KMS-11 (cell line): Measurements from ENCODE around the gene CCDC169.

Experiments
- H2AFZ ChIP-seq: fragments of 200-600 bp; sonication (generic); 2 replicates; pipeline ENCODE4 v1.6.1; 2016; ENCODE audit warnings: antibody characterized with exemption, mixed run types, low read depth
- H3K27ac ChIP-seq: fragments of 200-600 bp; sonication (generic); 2 replicates; pipeline ENCODE4 v1.6.1; 2016; ENCODE audit warnings: mild to moderate bottlenecking, mixed run types
- H3K27me3 ChIP-seq: fragments of 200-600 bp; sonication (generic); 2 replicates; pipeline ENCODE4 v1.6.1; 2017; ENCODE audit warnings: mild to moderate bottlenecking, low read depth, mixed run types, moderate library complexity; ENCODE audit not compliant: insufficient read depth
- H3K36me3 ChIP-seq: fragments of 200-600 bp; sonication (generic); 2 replicates; pipeline ENCODE4 v1.6.1; 2017; ENCODE audit warnings: mild to moderate bottlenecking, mixed run types; ENCODE audit not compliant: insufficient read depth
- H3K4me1 ChIP-seq: fragments of 200-600 bp; sonication (generic); 2 replicates; pipeline ENCODE4 v1.6.1; 2016; ENCODE audit warnings: mild to moderate bottlenecking, low read depth, mixed run types; ENCODE audit not compliant: poor library complexity, severe bottlenecking
- H3K4me2 ChIP-seq: fragments of 200-600 bp; sonication (generic); 2 replicates; pipeline ENCODE4 v1.7.0; 2016; ENCODE audit warnings: mild to moderate bottlenecking, mixed run types
- H3K4me3 ChIP-seq: fragments of 200-600 bp; sonication (generic); IDR thresholded peaks from 2 replicates; pipeline ENCODE4 v1.6.1; 2017; ENCODE audit warnings: low read depth, low read length, mixed read lengths; ENCODE audit not compliant: insufficient read depth
- H3K79me2 ChIP-seq: fragments of 200-600 bp; sonication (generic); 2 replicates; pipeline ENCODE4 v1.6.1; 2016; ENCODE audit warnings: low read depth, mixed run types; ENCODE audit not compliant: insufficient read depth
- H3K9ac ChIP-seq: fragments of 200-600 bp; sonication (generic); 2 replicates; pipeline ENCODE4 v1.6.1; 2016; ENCODE audit warnings: mild to moderate bottlenecking, mixed run types
- H4K20me1 ChIP-seq: fragments of 200-600 bp; sonication (generic); 2 replicates; pipeline ENCODE4 v1.6.1; 2016; ENCODE audit warnings: mild to moderate bottlenecking, mixed run types; ENCODE audit not compliant: insufficient read depth
- CTCF ChIP-seq: fragments of 200-600 bp; sonication (generic); conservative IDR thresholded peaks from 2 replicates; pipeline ENCODE4 v1.6.1; 2017; ENCODE audit warnings: low read depth, mild to moderate bottlenecking, antibody characterized with exemption, low read length, moderate library complexity, mixed read lengths

The CCDC169 gene

DNA sequence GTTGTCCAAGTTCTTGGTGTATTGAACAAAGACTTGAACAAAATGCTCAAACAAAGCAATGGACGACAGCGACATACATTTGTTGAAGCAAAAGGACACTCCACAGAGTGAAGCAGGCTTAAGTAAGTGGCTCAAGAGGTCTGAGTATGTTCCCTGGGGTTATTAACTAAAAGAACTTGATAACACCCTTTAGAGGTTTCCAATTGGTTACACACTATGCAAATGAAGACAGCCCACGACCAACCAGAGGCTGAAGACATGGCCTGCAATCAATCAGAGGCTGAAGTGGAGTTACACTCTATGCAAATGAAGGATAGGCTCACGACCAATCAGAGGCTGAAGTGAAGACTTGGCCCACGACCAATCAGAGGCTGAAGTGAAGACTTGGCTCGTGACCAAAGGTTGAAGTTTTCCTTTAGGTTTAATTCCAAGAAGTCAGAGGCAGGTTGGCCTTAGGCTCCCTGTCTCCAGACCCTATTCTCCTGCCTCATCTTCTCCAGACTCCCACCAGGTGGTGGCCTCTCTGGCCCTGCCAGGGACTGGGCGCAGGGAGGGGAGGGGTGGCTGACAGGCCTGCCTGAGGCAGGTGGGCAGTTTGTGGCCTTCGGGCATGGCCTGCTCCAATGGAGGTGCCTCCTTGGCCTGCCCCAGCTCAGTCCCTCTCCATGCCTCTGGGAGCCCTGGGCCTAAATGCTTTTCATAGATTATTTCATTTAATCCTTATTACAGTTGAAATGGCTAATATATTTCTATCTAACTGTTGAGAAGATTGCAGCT, 38.1 kb downstream of the CCDC169 start:
- Histone ChIP-seq H3K4me1 (no peaks in the 10 kb centered on the region), H3K27me3 (no peaks in the 10 kb centered on the region), H3K9ac (no peak overlapping the region), H2AFZ (no peak overlapping the region), H3K79me2 (no peaks in the 10 kb centered on the region), H4K20me1 (no peaks in the 10 kb centered on the region), H3K4me2 (no peak overlapping the region), H3K27ac (no peak overlapping the region), H3K36me3 (no peaks in the 10 kb centered on the region), H3K4me3 (no peak overlapping the region)
- no peak for TF ChIP-seq CTCF

- Histone ChIP-seq H3K4me3 (no peak overlapping the region), H3K9ac (no peak overlapping the region), H3K4me2 (no peak overlapping the region), H3K79me2 (no peaks in the 10 kb centered on the region), H3K36me3 (no peaks in the 10 kb centered on the region), H3K4me1 (no peaks in the 10 kb centered on the region), H3K27ac (no peak overlapping the region), H3K27me3 (no peaks in the 10 kb centered on the region), H4K20me1 (no peaks in the 10 kb centered on the region), H2AFZ (no peak overlapping the region)
- TF ChIP-seq CTCF: no peak
Measured at GRCh38 chr13:36258831-36259230, 38.8 kb downstream of the CCDC169 start.

GRCh38 chr13:36251526-36251925, 46.1 kb downstream of the CCDC169 start:
- no peak for TF ChIP-seq CTCF
- Histone ChIP-seq H2AFZ (no peak overlapping the region), H3K27me3 (no peaks in the 10 kb centered on the region), H3K4me2 (no peak overlapping the region), H3K4me3 (no peak overlapping the region), H4K20me1 (no peaks in the 10 kb centered on the region), H3K4me1 (peaks cover 6% of the 10 kb centered on the region), H3K27ac (no peak overlapping the region), H3K79me2 (no peaks in the 10 kb centered on the region), H3K36me3 (no peaks in the 10 kb centered on the region), H3K9ac (no peak overlapping the region)

DNA sequence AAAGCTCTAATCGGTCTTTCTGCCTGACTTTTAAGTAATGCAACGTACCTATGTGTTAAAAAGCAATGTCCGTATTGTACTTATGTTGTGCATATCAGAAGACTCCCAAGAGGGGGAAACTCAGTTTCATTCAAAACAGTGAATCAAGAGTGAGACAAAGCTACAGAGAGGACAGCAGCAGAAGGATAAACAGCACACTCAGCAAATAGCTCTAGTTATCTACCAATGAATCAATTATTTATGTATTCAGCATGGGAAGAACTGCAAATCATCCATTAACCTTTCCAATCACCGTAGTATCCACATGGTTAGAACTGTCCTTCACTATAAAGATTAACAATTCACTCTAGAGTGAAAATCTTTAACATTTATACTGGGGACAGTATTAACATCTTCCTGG, 46.6 kb downstream of the CCDC169 start:
- Histone ChIP-seq H3K36me3 (no peaks in the 10 kb centered on the region), H3K27me3 (no peaks in the 10 kb centered on the region), H3K4me2 (no peak overlapping the region), H2AFZ (no peak overlapping the region), H4K20me1 (no peaks in the 10 kb centered on the region), H3K4me3 (no peak overlapping the region), H3K9ac (no peak overlapping the region), H3K4me1 (peaks cover 6% of the 10 kb centered on the region), H3K27ac (no peak overlapping the region), H3K79me2 (no peaks in the 10 kb centered on the region)
- TF ChIP-seq CTCF: no peak
